Measurements from ENCODE around the gene ARHGAP29. TPM values are rescaled to one million over a fixed set of nuclear protein-coding genes. Genes with fewer than 3 reads are reported as not detected.

The ARHGAP29 gene
- total and polyA plus RNA-seq, 10 of the 15 experiments (the other 5 are each of a cell fraction or from before 2014, with no cell fraction given) = under 0.01 to 0.43 (median 0.10) TPM; not detected in 4

- intact Hi-C loops (cut with micrococcal nuclease; ENCODE audit: unreplicated experiment) (no loop called here), in situ Hi-C loops (cut with MboI) (no loop called here)
- Histone ChIP-seq H3K4me1 (ENCODE audit: control insufficient read depth, insufficient read depth, low read length) (peaks cover 4% of the 10 kb centered on the region; the same call in 1 of the 2 replicates), H2AFZ (ENCODE audit: control insufficient read depth, low read depth, low read length) (no peak overlapping the region), H3K4me3 (no peak overlapping the region), H3K27ac (ENCODE audit: control insufficient read depth, insufficient read depth) (no peak overlapping the region), H3K9ac (ENCODE audit: control insufficient read depth, insufficient read depth, low read length) (no peak overlapping the region), H3K9me3 (replicated peaks; ENCODE audit: control insufficient read depth, insufficient read depth, low read length) (no peaks in the 10 kb centered on the region), H3K27me3 (replicated peaks in 1 of 2; ENCODE audit: control insufficient read depth in 2 of 2, insufficient read depth in 2 of 2, low read length in 1 of 2) (no peaks in the 10 kb centered on the region; a peak in 1 of 4 replicates), H3K4me2 (ENCODE audit: control insufficient read depth, insufficient read depth) (no peak overlapping the region), H3K36me3 (ENCODE audit: control insufficient read depth in 2 of 2, insufficient read depth in 2 of 2, low read length in 1 of 2) (no peaks in the 10 kb centered on the region), H4K20me1 (ENCODE audit: control insufficient read depth, insufficient read depth) (no peaks in the 10 kb centered on the region), H3K79me2 (ENCODE audit: control insufficient read depth, insufficient read depth, low read length) (no peaks in the 10 kb centered on the region)
- POLR2A ChIA-PET = no interaction called here
- CTCF ChIA-PET = no interaction called here
- no peak for ATAC-seq
- DNase-seq (ENCODE audit: low read depth, low spot score) = no peak
- RAD21 ChIA-PET (ENCODE audit: unreplicated experiment) = no interaction called here
- TF ChIP-seq CBFB (IDR thresholded peaks at IDR 0.05; ENCODE audit: low read depth) (no peak), ATF7 (IDR thresholded peaks at IDR 0.05; ENCODE audit: low read depth) (no peak), BCLAF1 (IDR thresholded peaks at IDR 0.05) (no peak), ASH2L (IDR thresholded peaks at IDR 0.05; ENCODE audit: borderline replicate concordance, low read depth) (no peak)
- no TSS peak for BruUV-seq (replicated peaks)
- no peak for FAIRE-seq
- SMC1A ChIA-PET (ENCODE audit: uncharacterized antibody, unreplicated experiment) = no interaction called here
- 41% methylated on average over 4 of the region's 4 CpGs for WGBS (ENCODE audit: insufficient coverage, insufficient replicate concordance, low lambda C conversion rate, missing lambda C conversion rate)
Observed at GRCh38 chr1:94285031-94285654, 47.8 kb upstream of the ARHGAP29 start.

Measured in GM12878 (cell line).